Mesendoderm (in vitro differentiated cells): ENCODE measurements around the gene AP4B1.

Source experiments
- DNase-seq: peaks from one replicate; pipeline ENCODE4 v3.0.0; 2013
- H2AK5ac ChIP-seq: 2 replicates; pipeline ENCODE4 v1.6.1; 2013; ENCODE audit warnings: low read length, inconsistent platforms
- H2BK120ac ChIP-seq: 2 replicates; pipeline ENCODE4 v1.6.1; 2013; ENCODE audit warnings: low read depth, mild to moderate bottlenecking, low read length, moderate library complexity, mixed read lengths
- H2BK15ac ChIP-seq: replicated peaks from 2 replicates; pipeline ENCODE4 v1.6.1; 2013; ENCODE audit warnings: low read depth, mild to moderate bottlenecking, moderate library complexity
- H2BK5ac ChIP-seq: 2 replicates; pipeline ENCODE4 v1.6.1; 2013; ENCODE audit warnings: low read length, inconsistent platforms
- H3K18ac ChIP-seq: 2 replicates; pipeline ENCODE4 v1.6.1; 2013; ENCODE audit warnings: mild to moderate bottlenecking, low read length, mixed read lengths
- H3K23ac ChIP-seq: one replicate; pipeline ENCODE4 v1.6.1; 2013; ENCODE audit warnings: low read length
- H3K27ac ChIP-seq: 2 replicates; pipeline ENCODE4 v1.5.1; 2013; ENCODE audit warnings: low read depth, mild to moderate bottlenecking, inconsistent platforms, low read length, moderate library complexity
- H3K27me3 ChIP-seq: 2 replicates; pipeline ENCODE4 v1.6.1; 2013; ENCODE audit warnings: low read length, control low read depth, mild to moderate bottlenecking, inconsistent platforms; ENCODE audit not compliant: insufficient read depth, poor library complexity
- H3K36me3 ChIP-seq: 2 replicates; pipeline ENCODE4 v1.6.1; 2013; ENCODE audit warnings: low read length, inconsistent platforms; ENCODE audit not compliant: control insufficient read depth, insufficient read depth
- H3K4ac ChIP-seq: one replicate; pipeline ENCODE4 v1.6.1; 2013; ENCODE audit warnings: low read depth, mild to moderate bottlenecking, low read length, moderate library complexity
- H3K4me1 ChIP-seq: 2 replicates; pipeline ENCODE4 v1.6.1; 2013; ENCODE audit warnings: low read depth, low read length, inconsistent platforms; ENCODE audit not compliant: control insufficient read depth
- H3K4me2 ChIP-seq: 2 replicates; pipeline ENCODE4 v1.6.1; 2013; ENCODE audit warnings: low read length
- H3K4me3 ChIP-seq: 2 replicates; pipeline ENCODE4 v1.5.1; 2013; ENCODE audit warnings: mild to moderate bottlenecking, low read length
- H3K56ac ChIP-seq: one replicate; pipeline ENCODE4 v1.6.1; 2013; ENCODE audit warnings: low read length
- H3K79me1 ChIP-seq: 2 replicates; pipeline ENCODE4 v1.6.1; 2013; ENCODE audit warnings: low read length, inconsistent platforms
- H3K79me2 ChIP-seq: 2 replicates; pipeline ENCODE4 v1.6.1; 2013; ENCODE audit warnings: mild to moderate bottlenecking, low read length; ENCODE audit not compliant: control insufficient read depth, insufficient read depth
- H3K9ac ChIP-seq: 2 replicates; pipeline ENCODE4 v1.6.1; 2013; ENCODE audit warnings: low read length, inconsistent platforms
- H4K5ac ChIP-seq: one replicate; pipeline ENCODE4 v1.6.1; 2013; ENCODE audit warnings: low read length
- H4K8ac ChIP-seq: one replicate; pipeline ENCODE4 v1.6.1; 2013; ENCODE audit warnings: low read depth, mild to moderate bottlenecking, control low read depth, low read length, moderate library complexity
- WGBS: extraction: QIAGEN DNeasy Blood & Tissue Kit; methylation state at CpG from one replicate; pipeline ENCODE4 v1.1.7; 2013; ENCODE audit warnings: low lambda C conversion rate, missing lambda C conversion rate; ENCODE audit not compliant: insufficient coverage; ENCODE audit errors: extremely low coverage; 5-methylcytosine and 5-hydroxymethylcytosine counted together

AP4B1 gene

GRCh38 chr1:113929750-113930498 lies 25.3 kb upstream of the AP4B1 start:
- Histone ChIP-seq H3K9ac (peak overlapping the region; percentile 86), H3K4me2 (peak overlapping the region; percentile 84), H4K5ac (no peak overlapping the region), H2BK5ac (no peak overlapping the region), H2BK15ac (no peak overlapping the region), H3K36me3 (no peaks in the 10 kb centered on the region), H2BK120ac (no peak overlapping the region), H3K56ac (peak overlapping the region; percentile 89), H3K4me1 (no peaks in the 10 kb centered on the region), H3K27ac (peak overlapping the region; percentile 49), H3K23ac (peak overlapping the region; percentile 11), H3K4ac (peak overlapping the region; percentile 63), H3K79me2 (peaks cover 34% of the 10 kb centered on the region), H3K4me3 (peak overlapping the region; percentile 89), H3K79me1 (peaks cover 7% of the 10 kb centered on the region), H4K8ac (no peak overlapping the region), H2AK5ac (no peak overlapping the region), H3K18ac (peak overlapping the region; percentile 88), H3K27me3 (no peaks in the 10 kb centered on the region)
- WGBS: no CpG with 5 or more reads among the region's 64 CpGs
- DNase-seq: peak; percentile 66

GRCh38 chr1:113928941-113929749 lies 24.5 kb upstream of the AP4B1 start, which contains the start of gene HIPK1:
TSS of gene HIPK1 (plus strand) at chr1:113929324.
- Histone ChIP-seq H3K18ac (peak within 1 kb of the TSS; percentile 88), H3K79me1 (peaks cover 6% of the 10 kb centered on the region), H3K4ac (peak within 1 kb of the TSS; percentile 63), H4K8ac (no peak within 1 kb of the TSS), H3K9ac (peak within 1 kb of the TSS; percentile 86), H2AK5ac (no peak within 1 kb of the TSS), H3K4me3 (peak within 1 kb of the TSS; percentile 89), H3K27ac (peak within 1 kb of the TSS; percentile 49), H3K4me2 (peak within 1 kb of the TSS; percentile 97), H2BK5ac (no peak within 1 kb of the TSS), H3K4me1 (no peaks in the 10 kb centered on the region), H3K79me2 (peaks cover 29% of the 10 kb centered on the region), H2BK15ac (no peak within 1 kb of the TSS), H3K27me3 (no peaks in the 10 kb centered on the region), H3K56ac (peak within 1 kb of the TSS; percentile 89), H2BK120ac (no peak within 1 kb of the TSS), H3K36me3 (no peaks in the 10 kb centered on the region), H4K5ac (no peak within 1 kb of the TSS), H3K23ac (peak within 1 kb of the TSS; percentile 11)
- DNase-seq: peak; percentile 95
- no CpG with 5 or more reads among the region's 61 CpGs for WGBS

GRCh38 chr1:113928187-113928930 lies 23.8 kb upstream of the AP4B1 start:
- no peaks in the 10 kb centered on the region for H3K4me1 ChIP-seq
- H3K4me2 ChIP-seq: peak overlapping the region; percentile 97
- no peak overlapping the region for H3K27ac ChIP-seq
- peaks cover 6% of the 10 kb centered on the region for H3K79me1 ChIP-seq
- H3K27me3 ChIP-seq: no peaks in the 10 kb centered on the region
- H3K79me2 ChIP-seq: peaks cover 27% of the 10 kb centered on the region
- no peak overlapping the region for H4K8ac ChIP-seq
- no peak overlapping the region for H3K23ac ChIP-seq
- H4K5ac ChIP-seq: no peak overlapping the region
- peak overlapping the region; percentile 86 for H3K56ac ChIP-seq
- H3K18ac ChIP-seq: no peak overlapping the region
- H2AK5ac ChIP-seq: no peak overlapping the region
- H3K36me3 ChIP-seq: no peaks in the 10 kb centered on the region
- WGBS: no CpG with 5 or more reads among the region's 6 CpGs
- H3K9ac ChIP-seq: peak overlapping the region; percentile 81
- no peak overlapping the region for H2BK15ac ChIP-seq
- peak overlapping the region; percentile 59 for H3K4me3 ChIP-seq
- no peak overlapping the region for H3K4ac ChIP-seq
- no peak overlapping the region for H2BK5ac ChIP-seq
- no peak for DNase-seq
- no peak overlapping the region for H2BK120ac ChIP-seq

- Histone ChIP-seq H3K4ac (no peak overlapping the region), H4K5ac (no peak overlapping the region), H3K4me3 (no peak overlapping the region), H3K36me3 (no peaks in the 10 kb centered on the region), H3K79me2 (no peaks in the 10 kb centered on the region), H3K4me1 (no peaks in the 10 kb centered on the region), H4K8ac (no peak overlapping the region), H2BK120ac (no peak overlapping the region), H3K4me2 (no peak overlapping the region), H3K18ac (no peak overlapping the region), H2BK15ac (no peak overlapping the region), H3K27ac (no peak overlapping the region), H3K79me1 (no peaks in the 10 kb centered on the region), H3K23ac (no peak overlapping the region), H3K56ac (no peak overlapping the region), H2AK5ac (no peak overlapping the region), H2BK5ac (no peak overlapping the region), H3K9ac (no peak overlapping the region), H3K27me3 (no peaks in the 10 kb centered on the region)
- WGBS: no CpG with 5 or more reads among the region's 2 CpGs
- DNase-seq: no peak
Observed at GRCh38 chr1:113924473-113924872, 19.9 kb upstream of the AP4B1 start.

GRCh38 chr1:113922957-113923356 lies 18.4 kb upstream of the AP4B1 start:
- no peak overlapping the region for H3K56ac ChIP-seq
- H3K4me3 ChIP-seq: no peak overlapping the region
- no peak overlapping the region for H4K8ac ChIP-seq
- no peak overlapping the region for H3K4ac ChIP-seq
- H3K79me2 ChIP-seq: no peaks in the 10 kb centered on the region
- no peak overlapping the region for H2AK5ac ChIP-seq
- H2BK5ac ChIP-seq: no peak overlapping the region
- no peaks in the 10 kb centered on the region for H3K27me3 ChIP-seq
- no peak overlapping the region for H3K9ac ChIP-seq
- no peak overlapping the region for H4K5ac ChIP-seq
- H3K18ac ChIP-seq: no peak overlapping the region
- no peak overlapping the region for H3K4me2 ChIP-seq
- no peaks in the 10 kb centered on the region for H3K4me1 ChIP-seq
- H2BK120ac ChIP-seq: no peak overlapping the region
- no peaks in the 10 kb centered on the region for H3K79me1 ChIP-seq
- H3K36me3 ChIP-seq: no peaks in the 10 kb centered on the region
- no peak for DNase-seq
- H2BK15ac ChIP-seq: no peak overlapping the region
- no peak overlapping the region for H3K23ac ChIP-seq
- no peak overlapping the region for H3K27ac ChIP-seq
- WGBS: no CpG with 5 or more reads among the region's 4 CpGs
